Mucosa of rectum (tissue), 2 donors: Measurements from ENCODE around the gene ELMOD1.

Experiments
- H3K27ac ChIP-seq, 2 donors: one replicate each; pipeline ENCODE4 v1.7.0; 2013; ENCODE audit warnings: inconsistent platforms in 2 of 2, low read depth in 2 of 2, low read length in 2 of 2
- H3K27me3 ChIP-seq, 2 donors: one replicate each; pipeline ENCODE4 v1.7.0; 2013; ENCODE audit warnings: low read length in 2 of 2; ENCODE audit not compliant: control insufficient read depth in 2 of 2, insufficient read depth in 2 of 2
- H3K36me3 ChIP-seq, 2 donors: one replicate each; pipeline ENCODE4 v1.7.0; 2013; ENCODE audit warnings: low read length in 2 of 2; ENCODE audit not compliant: control insufficient read depth in 2 of 2, insufficient read depth in 2 of 2
- H3K4me1 ChIP-seq, 2 donors: one replicate each; pipeline ENCODE4 v1.7.0; 2013; ENCODE audit warnings: low read length in 2 of 2, mild to moderate bottlenecking in 1 of 2; ENCODE audit not compliant: control insufficient read depth in 2 of 2, insufficient read depth in 2 of 2
- H3K4me3 ChIP-seq, 2 donors: one replicate each; pipeline ENCODE4 v1.7.0; 2013; ENCODE audit warnings: low read length in 2 of 2
- H3K9ac ChIP-seq, 2 donors: one replicate each; pipeline ENCODE4 v1.7.0; 2013; ENCODE audit warnings: low read length in 2 of 2, low read depth in 1 of 2, mild to moderate bottlenecking in 1 of 2
- H3K9me3 ChIP-seq, 2 donors: one replicate each; pipeline ENCODE4 v1.7.0; 2013; ENCODE audit warnings: low read length in 2 of 2; ENCODE audit not compliant: control insufficient read depth in 2 of 2
- donor health status: healthy.
- donor health status: Normal muscosa, but diverticular disease.

ELMOD1 gene

GRCh38 chr11:107683061-107683460, 92.1 kb downstream of the ELMOD1 start:
- no peak overlapping the region for H3K9ac ChIP-seq
- no peaks in the 10 kb centered on the region for H3K36me3 ChIP-seq
- no peak overlapping the region for H3K27ac ChIP-seq
- H3K4me3 ChIP-seq, result no peak overlapping the region
- no peaks in the 10 kb centered on the region for H3K4me1 ChIP-seq
- H3K9me3 ChIP-seq, result no peaks in the 10 kb centered on the region
- H3K27me3 ChIP-seq, result no peaks in the 10 kb centered on the region

GRCh38 chr11:107683807-107684206, 92.9 kb downstream of the ELMOD1 start:
- H3K27ac ChIP-seq, result no peak overlapping the region
- H3K9ac ChIP-seq, result no peak overlapping the region
- no peaks in the 10 kb centered on the region for H3K36me3 ChIP-seq
- H3K4me1 ChIP-seq, result no peaks in the 10 kb centered on the region
- no peaks in the 10 kb centered on the region for H3K27me3 ChIP-seq
- no peaks in the 10 kb centered on the region for H3K9me3 ChIP-seq
- no peak overlapping the region for H3K4me3 ChIP-seq

- H3K36me3 ChIP-seq, result no peaks in the 10 kb centered on the region
- H3K4me1 ChIP-seq, result no peaks in the 10 kb centered on the region
- no peak overlapping the region for H3K27ac ChIP-seq
- no peaks in the 10 kb centered on the region for H3K9me3 ChIP-seq
- no peak overlapping the region for H3K9ac ChIP-seq
- H3K27me3 ChIP-seq, result no peaks in the 10 kb centered on the region
- H3K4me3 ChIP-seq, result no peak overlapping the region
These were observed 97.5 kb downstream of the ELMOD1 start for GRCh38 chr11:107688322-107688918.

- no peaks in the 10 kb centered on the region for H3K9me3 ChIP-seq
- H3K4me1 ChIP-seq, result no peaks in the 10 kb centered on the region
- no peaks in the 10 kb centered on the region for H3K27me3 ChIP-seq
- no peaks in the 10 kb centered on the region for H3K36me3 ChIP-seq
- H3K27ac ChIP-seq, result no peak overlapping the region
- no peak overlapping the region for H3K4me3 ChIP-seq
- H3K9ac ChIP-seq, result no peak overlapping the region
These were observed 98.6 kb downstream of the ELMOD1 start for GRCh38 chr11:107689317-107690202.

GRCh38 chr11:107691000-107691750, 100.2 kb downstream of the ELMOD1 start:
- Histone ChIP-seq H3K36me3 (no peaks in the 10 kb centered on the region), H3K4me3 (no peak overlapping the region), H3K27ac (no peak overlapping the region)

GRCh38 chr11:107695446-107695845, 104.5 kb downstream of the ELMOD1 start:
- Histone ChIP-seq H3K9ac (no peak overlapping the region), H3K27ac (no peak overlapping the region), H3K9me3 (no peaks in the 10 kb centered on the region), H3K36me3 (no peaks in the 10 kb centered on the region), H3K4me3 (no peak overlapping the region), H3K4me1 (no peaks in the 10 kb centered on the region), H3K27me3 (no peaks in the 10 kb centered on the region)

More at GRCh38 chr11:107691000-107691750, 100.2 kb downstream of the ELMOD1 start:
- H3K4me1 ChIP-seq, result no peaks in the 10 kb centered on the region
- H3K9ac ChIP-seq, result no peak overlapping the region
- H3K27me3 ChIP-seq, result no peaks in the 10 kb centered on the region
- H3K9me3 ChIP-seq, result no peaks in the 10 kb centered on the region

- no peaks in the 10 kb centered on the region for H3K36me3 ChIP-seq
- no peak overlapping the region for H3K27ac ChIP-seq
- no peaks in the 10 kb centered on the region for H3K27me3 ChIP-seq
- H3K9me3 ChIP-seq, result no peaks in the 10 kb centered on the region
- H3K9ac ChIP-seq, result no peak overlapping the region
- no peaks in the 10 kb centered on the region for H3K4me1 ChIP-seq
- H3K4me3 ChIP-seq, result no peak overlapping the region
These were observed 105.2 kb downstream of the ELMOD1 start for GRCh38 chr11:107696140-107696539.

- Histone ChIP-seq H3K27ac (no peak overlapping the region), H3K9me3 (no peaks in the 10 kb centered on the region), H3K36me3 (no peaks in the 10 kb centered on the region), H3K27me3 (no peaks in the 10 kb centered on the region), H3K4me3 (no peak overlapping the region), H3K9ac (no peak overlapping the region), H3K4me1 (no peaks in the 10 kb centered on the region)
These were observed 106.3 kb downstream of the ELMOD1 start for GRCh38 chr11:107697291-107697690.

- no peaks in the 10 kb centered on the region for H3K36me3 ChIP-seq
- H3K27me3 ChIP-seq, result no peaks in the 10 kb centered on the region
- H3K27ac ChIP-seq, result no peak overlapping the region
These were observed 108.7 kb downstream of the ELMOD1 start for GRCh38 chr11:107699371-107700285.

More at GRCh38 chr11:107699371-107700285, 108.7 kb downstream of the ELMOD1 start:
- Histone ChIP-seq H3K4me1 (no peaks in the 10 kb centered on the region), H3K9ac (no peak overlapping the region), H3K9me3 (no peaks in the 10 kb centered on the region), H3K4me3 (no peak overlapping the region)
